UCSD-AML1 (cell line): Measurements from ENCODE around the gene ADGRA3.
"Not testable (repeated sequence)": the region's sequence is repeated elsewhere in the genome, so short reads cannot be mapped to it uniquely, and the experiment has no call there.

Experiments used
- DNase-seq: peaks from one replicate; lab custom pipeline; 2025; ENCODE audit not compliant: unreplicated experiment; lab: John Stamatoyannopoulos, UW

Gene ADGRA3

GRCh38 chr4:22482250-22483127, 33.4 kb downstream of the ADGRA3 start:
- no peak for DNase-seq

- no peak for DNase-seq
Measured at GRCh38 chr4:22480675-22481327, 35.1 kb downstream of the ADGRA3 start.

GRCh38 chr4:22478426-22478825, 37.4 kb downstream of the ADGRA3 start:
- DNase-seq: no peak

- no peak for DNase-seq
Measured at GRCh38 chr4:22477813-22478182, 38.1 kb downstream of the ADGRA3 start.

GRCh38 chr4:22477136-22477812, 38.6 kb downstream of the ADGRA3 start:
- no peak for DNase-seq

- no peak for DNase-seq
Measured at GRCh38 chr4:22476011-22476410, 39.9 kb downstream of the ADGRA3 start.

GRCh38 chr4:22475311-22475646, 40.6 kb downstream of the ADGRA3 start:
- not testable (repeated sequence) for DNase-seq

- DNase-seq: no peak
Measured at GRCh38 chr4:22474636-22475310, 41.1 kb downstream of the ADGRA3 start.

- no peak for DNase-seq
Measured at GRCh38 chr4:22473268-22473667, 42.6 kb downstream of the ADGRA3 start.

GRCh38 chr4:22471999-22472461, 43.8 kb downstream of the ADGRA3 start:
- DNase-seq: no peak

GRCh38 chr4:22471419-22471818, 44.4 kb downstream of the ADGRA3 start:
- no peak for DNase-seq

GRCh38 chr4:22466581-22466980, 49.3 kb downstream of the ADGRA3 start:
- DNase-seq: no peak

GRCh38 chr4:22465996-22466395, 49.9 kb downstream of the ADGRA3 start:
- no peak for DNase-seq

- no peak for DNase-seq
Measured at GRCh38 chr4:22465349-22465748, 50.5 kb downstream of the ADGRA3 start.

GRCh38 chr4:22463179-22463578, 52.7 kb downstream of the ADGRA3 start:
- DNase-seq: no peak

- no peak for DNase-seq
Measured at GRCh38 chr4:22462688-22463087, 53.2 kb downstream of the ADGRA3 start.

- DNase-seq: no peak
Measured at GRCh38 chr4:22460266-22460665, 55.6 kb downstream of the ADGRA3 start.

GRCh38 chr4:22458098-22458497, 57.8 kb downstream of the ADGRA3 start:
- no peak for DNase-seq

GRCh38 chr4:22457348-22457747, 58.5 kb downstream of the ADGRA3 start:
- DNase-seq: no peak

- DNase-seq: no peak
Measured at GRCh38 chr4:22456291-22456690, 59.6 kb downstream of the ADGRA3 start.

- DNase-seq: no peak
Measured at GRCh38 chr4:22454955-22455354, 60.9 kb downstream of the ADGRA3 start.
